ENCODE results near the gene OSBPL8. TPM values are rescaled to one million over a fixed set of nuclear protein-coding genes. Genes with fewer than 3 reads are reported as not detected.
A peak's percentile ranks its signal among the peaks of the same experiment; 100 is the strongest.
"Not testable (repeated sequence)": the region's sequence is repeated elsewhere in the genome, so short reads cannot be mapped to it uniquely, and the experiment has no call there.

OSBPL8 gene
- total RNA-seq, 2 experiments from 2014 or later = 104 to 112 TPM

GRCh38 chr12:76374386-76375020 is 185.1 kb downstream of the OSBPL8 start:
- peaks cover 56% of the 10 kb centered on the region for H3K36me3 Mint-ChIP-seq
- H3K27me3 Mint-ChIP-seq = no peaks in the 10 kb centered on the region
- H3K4me3 Mint-ChIP-seq = no peak overlapping the region
- peaks cover 6% of the 10 kb centered on the region for H3K4me1 Mint-ChIP-seq
- DNase-seq = no peak
- no peak overlapping the region for H3K27ac Mint-ChIP-seq
- CTCF ChIA-PET = no interaction called here
- peak; percentile 45 for ATAC-seq
- H3K9me3 Mint-ChIP-seq (ENCODE audit: low read depth) = no peaks in the 10 kb centered on the region

- Mint-ChIP-seq H3K36me3 (peaks cover 74% of the 10 kb centered on the region), H3K27me3 (no peaks in the 10 kb centered on the region), H3K27ac (no peak overlapping the region), H3K4me1 (peaks cover 4% of the 10 kb centered on the region), H3K9me3 (ENCODE audit: low read depth) (peaks cover 4% of the 10 kb centered on the region), H3K4me3 (no peak overlapping the region)
- ATAC-seq (no peak), DNase-seq (no peak)
- CTCF ChIA-PET = no interaction called here
Measured at GRCh38 chr12:76368230-76368629, 191.3 kb downstream of the OSBPL8 start.

DNA sequence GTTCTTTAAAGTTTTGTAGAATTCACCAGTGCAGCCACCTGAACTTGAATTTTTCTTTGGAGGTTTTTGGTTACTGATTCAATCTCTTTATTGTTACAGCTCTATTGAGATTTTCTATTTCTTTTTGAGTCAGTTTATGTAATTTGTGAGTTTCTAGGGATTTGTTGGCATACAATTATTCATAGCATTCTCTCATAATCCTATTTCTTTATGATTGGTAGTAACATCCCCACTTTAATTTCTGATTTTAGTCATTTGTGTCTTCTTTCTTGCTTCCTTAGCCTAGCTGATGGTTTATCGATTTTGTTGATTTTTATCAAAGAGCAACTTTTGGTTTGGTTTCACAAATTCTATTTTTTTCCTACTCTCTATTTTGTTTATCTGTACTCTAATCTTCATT is 193.4 kb downstream of the OSBPL8 start:
- Mint-ChIP-seq H3K9me3 (ENCODE audit: low read depth) (peaks cover 4% of the 10 kb centered on the region), H3K36me3 (peaks cover 78% of the 10 kb centered on the region), H3K4me3 (no peak overlapping the region), H3K4me1 (peaks cover 4% of the 10 kb centered on the region), H3K27ac (no peak overlapping the region), H3K27me3 (no peaks in the 10 kb centered on the region)
- DNase-seq (no peak), ATAC-seq (no peak)
- CTCF ChIA-PET = no interaction called here

GRCh38 chr12:76364131-76364530 is 195.4 kb downstream of the OSBPL8 start:
- H3K9me3 Mint-ChIP-seq (ENCODE audit: low read depth); DNase-seq; H3K4me1 Mint-ChIP-seq; H3K4me3 Mint-ChIP-seq; CTCF ChIA-PET; H3K27me3 Mint-ChIP-seq; ATAC-seq; H3K27ac Mint-ChIP-seq: not testable (repeated sequence)
- H3K36me3 Mint-ChIP-seq = peaks cover 69% of the 10 kb centered on the region

- no peaks in the 10 kb centered on the region for H3K9me3 Mint-ChIP-seq (ENCODE audit: low read depth)
- no peak overlapping the region for H3K4me3 Mint-ChIP-seq
- ATAC-seq = no peak
- H3K27me3 Mint-ChIP-seq = no peaks in the 10 kb centered on the region
- CTCF ChIA-PET = no interaction called here
- H3K4me1 Mint-ChIP-seq = no peaks in the 10 kb centered on the region
- peaks cover 55% of the 10 kb centered on the region for H3K36me3 Mint-ChIP-seq
- H3K27ac Mint-ChIP-seq = no peak overlapping the region
- no peak for DNase-seq
Measured at GRCh38 chr12:76360316-76360715, 199.3 kb downstream of the OSBPL8 start.

GRCh38 chr12:76356071-76356470 is 203.5 kb downstream of the OSBPL8 start:
- Mint-ChIP-seq H3K27me3 (no peaks in the 10 kb centered on the region), H3K4me3 (no peak overlapping the region), H3K36me3 (peaks cover 28% of the 10 kb centered on the region), H3K4me1 (no peaks in the 10 kb centered on the region), H3K9me3 (ENCODE audit: low read depth) (no peaks in the 10 kb centered on the region), H3K27ac (no peak overlapping the region)
- CTCF ChIA-PET = interaction anchor here (1.7 kb wide), 1 partner anchor 10 kb away, joined by 3 read pairs; no protein-coding TSS in a partner anchor
- ATAC-seq = no peak
- DNase-seq = no peak

DNA sequence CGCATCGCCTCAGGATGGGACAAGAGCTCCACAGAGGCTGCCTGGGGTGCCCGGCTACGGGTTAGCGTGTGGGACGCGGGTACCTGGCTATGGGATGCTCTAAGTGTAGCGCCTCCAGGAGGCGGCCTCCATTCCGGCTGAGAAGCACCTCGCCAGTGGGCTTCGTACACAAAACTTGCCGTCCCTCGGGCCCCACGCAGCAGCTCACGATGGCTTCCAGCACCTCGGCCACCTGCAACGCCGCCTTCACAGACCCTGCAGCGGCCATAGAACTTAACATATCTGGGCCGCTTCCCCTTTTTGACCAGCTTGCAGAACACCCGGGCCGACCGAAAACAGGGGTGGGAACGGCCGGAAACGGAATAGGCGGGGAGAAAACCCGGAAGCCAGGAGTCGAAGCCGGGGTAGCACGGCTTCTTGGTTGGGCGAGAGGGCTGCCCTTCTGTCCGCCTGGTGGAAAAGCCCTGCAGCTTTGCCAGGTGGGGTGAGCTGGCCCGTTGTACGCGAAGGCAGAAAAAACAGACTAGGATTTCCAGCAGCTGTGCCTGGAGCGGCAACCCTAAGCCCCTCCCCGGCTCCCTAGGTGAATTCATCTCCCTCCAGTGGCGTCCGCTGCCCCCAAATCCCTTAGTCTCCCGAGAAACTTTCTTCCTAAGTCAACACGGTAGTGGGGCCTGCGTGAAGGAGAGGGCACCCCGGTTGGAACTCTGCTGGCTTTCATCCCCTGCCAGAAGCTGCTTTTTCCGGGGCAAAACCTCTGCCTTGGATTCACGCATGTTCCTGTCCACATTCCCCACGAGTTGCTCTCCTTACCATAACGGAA is 211.3 kb downstream of the OSBPL8 start, which contains the start of gene BBS10:
BBS10 (minus strand) TSS at position 337 of the 823 bp plus-strand sequence; CDS start at position 280, 57 bp downstream.
- Mint-ChIP-seq H3K4me1 (peaks cover 21% of the 10 kb centered on the region), H3K27ac (peak within 1 kb of the TSS; percentile 85), H3K9me3 (ENCODE audit: low read depth) (no peaks in the 10 kb centered on the region), H3K36me3 (no peaks in the 10 kb centered on the region), H3K27me3 (no peaks in the 10 kb centered on the region), H3K4me3 (peak within 1 kb of the TSS; percentile 94)
- DNase-seq (peak; percentile 93), ATAC-seq (peak; percentile 98)
- CTCF ChIA-PET = interaction anchor here (0.9 to 2.5 kb wide), 12 partner anchors 10 to 820 kb away, joined by 3 to 15 read pairs (median 6); partner anchors contain the start of gene NAP1L1

DNA sequence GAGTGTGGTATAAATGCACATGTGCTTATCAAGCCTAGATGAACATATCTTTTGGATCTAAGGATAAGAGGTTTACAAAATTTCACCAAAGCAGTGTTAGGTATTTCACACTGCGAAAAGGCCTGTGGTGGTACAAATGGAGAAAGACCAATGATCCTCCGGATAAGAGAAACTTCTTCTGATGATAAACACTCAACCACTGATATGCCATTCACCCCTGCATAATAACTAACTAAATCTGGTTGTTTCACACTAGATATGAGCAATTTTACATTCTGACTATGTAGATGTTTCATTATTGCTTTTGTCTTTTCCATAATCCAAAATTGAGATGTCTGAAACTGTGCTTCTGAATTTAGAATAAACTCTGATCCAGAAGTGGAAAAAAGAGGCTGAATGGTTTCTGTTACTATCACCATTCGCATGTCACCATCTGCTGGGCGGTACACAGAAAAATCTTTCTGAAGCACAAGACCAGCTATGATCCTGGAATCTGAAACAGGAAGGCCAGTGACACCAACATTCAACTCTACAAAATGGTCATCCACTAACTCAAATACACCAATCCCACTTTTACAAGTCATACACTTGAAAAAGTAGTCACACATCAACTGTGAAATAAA is 212.7 kb downstream of the OSBPL8 start:
- ATAC-seq = no peak
- Mint-ChIP-seq H3K9me3 (ENCODE audit: low read depth) (no peaks in the 10 kb centered on the region), H3K27ac (no peak overlapping the region), H3K27me3 (no peaks in the 10 kb centered on the region), H3K4me3 (peak overlapping the region; percentile 94), H3K4me1 (peaks cover 21% of the 10 kb centered on the region), H3K36me3 (no peaks in the 10 kb centered on the region)
- CTCF ChIA-PET = interaction anchor here (1.0 to 2.5 kb wide), 6 partner anchors 76 to 298 kb away, joined by 3 to 15 read pairs (median 8); no protein-coding TSS in a partner anchor
- DNase-seq = no peak

DNA sequence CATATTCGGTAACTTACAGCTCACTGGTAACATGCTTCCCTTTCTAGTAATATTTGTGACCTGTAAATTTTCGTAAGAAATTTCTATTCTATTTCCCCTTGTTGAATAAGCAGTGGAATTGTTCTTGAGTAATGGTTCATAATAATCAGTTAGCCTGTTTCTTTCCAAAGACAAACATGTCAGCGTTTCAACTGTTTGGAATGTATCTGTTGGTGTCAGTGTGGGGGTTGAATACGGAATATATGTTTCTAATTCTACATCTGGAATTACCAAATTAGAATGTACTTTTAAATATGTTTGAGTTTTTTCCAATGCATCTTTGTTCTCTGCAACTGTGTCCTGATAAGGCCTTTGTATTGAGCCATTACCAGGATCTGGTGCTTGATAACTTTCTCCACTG is 213.3 kb downstream of the OSBPL8 start:
- no peaks in the 10 kb centered on the region for H3K27me3 Mint-ChIP-seq
- H3K27ac Mint-ChIP-seq = no peak overlapping the region

GRCh38 chr12:76345569-76345968 is 214.0 kb downstream of the OSBPL8 start:
- Mint-ChIP-seq H3K27ac (no peak overlapping the region), H3K9me3 (ENCODE audit: low read depth) (no peaks in the 10 kb centered on the region), H3K4me1 (peaks cover 21% of the 10 kb centered on the region), H3K4me3 (no peak overlapping the region), H3K36me3 (no peaks in the 10 kb centered on the region), H3K27me3 (peaks cover under 1% of the 10 kb centered on the region)
- CTCF ChIA-PET = interaction anchor here (1.5 kb wide), 1 partner anchor 11 kb away, joined by 3 read pairs; no protein-coding TSS in a partner anchor
- no peak for DNase-seq
- no peak for ATAC-seq

More for the DNA sequence above, 213.3 kb downstream of the OSBPL8 start:
- DNase-seq (no peak), ATAC-seq (no peak)
- Mint-ChIP-seq H3K36me3 (no peaks in the 10 kb centered on the region), H3K4me3 (no peak overlapping the region), H3K4me1 (peaks cover 21% of the 10 kb centered on the region), H3K9me3 (ENCODE audit: low read depth) (no peaks in the 10 kb centered on the region)
- CTCF ChIA-PET = interaction anchor here (1.5 kb wide), 1 partner anchor 10 kb away, joined by 3 read pairs; no protein-coding TSS in a partner anchor

- H3K4me3 Mint-ChIP-seq = no peak overlapping the region
- H3K27me3 Mint-ChIP-seq = peaks cover 6% of the 10 kb centered on the region
- no peak overlapping the region for H3K27ac Mint-ChIP-seq
- H3K4me1 Mint-ChIP-seq = peaks cover 6% of the 10 kb centered on the region
- DNase-seq (no peak), ATAC-seq (no peak)
- no peaks in the 10 kb centered on the region for H3K36me3 Mint-ChIP-seq
- CTCF ChIA-PET = no interaction called here
- no peaks in the 10 kb centered on the region for H3K9me3 Mint-ChIP-seq (ENCODE audit: low read depth)
Measured at GRCh38 chr12:76341436-76342030, 218.0 kb downstream of the OSBPL8 start.

DNA sequence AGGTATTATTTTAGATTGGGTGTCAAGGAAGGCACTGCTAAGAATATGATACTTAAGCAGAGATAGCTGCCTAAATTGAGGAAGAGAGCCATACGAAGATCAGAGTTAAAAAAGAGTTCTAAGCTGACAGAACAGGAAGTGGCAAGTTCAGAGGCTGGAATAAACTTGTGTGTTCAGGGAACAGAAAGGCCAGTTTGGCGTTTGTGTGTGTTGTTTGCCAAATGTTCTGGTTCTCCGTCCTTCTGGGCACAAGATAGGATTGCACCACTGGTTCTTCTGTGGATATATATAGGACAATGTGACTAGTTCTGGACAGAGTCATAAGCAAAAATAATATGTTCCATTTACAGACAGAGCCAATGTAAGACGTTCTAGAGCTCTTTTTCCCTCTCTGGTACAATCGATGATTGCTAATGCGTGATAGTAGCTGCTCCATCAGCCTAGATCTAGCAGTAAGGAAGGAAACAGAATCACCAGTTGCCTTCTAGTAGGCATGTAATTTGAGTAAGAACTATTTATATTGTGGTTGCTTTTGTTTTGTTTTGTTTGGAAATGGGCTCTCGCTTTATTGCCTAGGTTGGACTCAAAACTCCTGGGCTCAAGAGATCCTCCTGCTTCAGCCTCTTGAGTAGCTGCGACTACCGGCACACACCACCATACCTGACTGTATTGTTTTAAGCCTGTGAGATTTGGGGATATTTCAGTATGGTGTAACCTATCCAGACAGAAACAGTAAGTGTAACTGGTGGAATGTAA is 218.7 kb downstream of the OSBPL8 start:
- Mint-ChIP-seq H3K27me3 (peaks cover 6% of the 10 kb centered on the region), H3K36me3 (no peaks in the 10 kb centered on the region), H3K27ac (no peak overlapping the region), H3K4me1 (peaks cover 3% of the 10 kb centered on the region), H3K4me3 (no peak overlapping the region), H3K9me3 (ENCODE audit: low read depth) (no peaks in the 10 kb centered on the region)
- no peak for ATAC-seq
- CTCF ChIA-PET = no interaction called here
- DNase-seq = no peak
